HG03025 (cell line): ENCODE measurements around the gene RHOG.
"Not testable (repeated sequence)": the region's sequence is repeated elsewhere in the genome, so short reads cannot be mapped to it uniquely, and the experiment has no call there.

Experiments
- ATAC-seq: cut with Tn5 transposase; IDR thresholded peaks from one replicate; pipeline ENCODE4 v1.9.1; 2021; ENCODE audit warnings: mild to moderate bottlenecking, moderate library complexity; ENCODE audit not compliant: unreplicated experiment, low FRiP score

Gene RHOG

DNA sequence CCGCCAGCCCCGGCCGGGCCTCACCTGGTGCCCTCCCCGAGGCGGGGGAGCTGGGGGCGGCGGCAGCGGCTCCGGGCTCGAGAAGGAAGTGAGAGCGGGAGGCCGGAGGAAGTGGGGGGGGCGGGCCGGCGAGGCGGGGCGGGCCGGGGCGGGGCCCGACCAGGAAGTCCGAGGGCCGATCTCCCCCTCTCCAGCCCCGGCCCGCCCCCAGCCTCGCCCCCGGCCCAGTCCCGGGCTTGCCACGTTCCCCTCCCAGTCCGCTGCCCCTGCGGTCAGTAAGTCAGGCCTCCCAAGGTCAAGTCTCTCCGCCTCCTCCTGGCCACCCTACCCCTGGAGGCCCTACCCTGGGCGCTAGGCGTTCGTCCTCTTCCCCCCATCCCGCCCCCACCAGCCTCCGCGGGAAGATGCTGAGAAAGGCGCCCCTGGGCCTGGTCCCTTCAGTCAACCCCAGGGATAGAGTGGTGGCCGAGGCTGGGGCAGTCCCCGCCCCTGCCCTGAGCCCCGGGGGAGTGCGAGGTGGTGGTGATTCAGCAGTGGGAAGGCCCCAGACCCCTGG, at the start of gene RHOG:
RHOG (minus strand) TSS at position 90 of the 556 bp plus-strand sequence. CDS start 12,821 bp downstream, outside the sequence.
- ATAC-seq: peak; percentile 46

- no peak for ATAC-seq
Observed at GRCh38 chr11:3890014-3890413, 49.3 kb upstream of the RHOG start.

DNA sequence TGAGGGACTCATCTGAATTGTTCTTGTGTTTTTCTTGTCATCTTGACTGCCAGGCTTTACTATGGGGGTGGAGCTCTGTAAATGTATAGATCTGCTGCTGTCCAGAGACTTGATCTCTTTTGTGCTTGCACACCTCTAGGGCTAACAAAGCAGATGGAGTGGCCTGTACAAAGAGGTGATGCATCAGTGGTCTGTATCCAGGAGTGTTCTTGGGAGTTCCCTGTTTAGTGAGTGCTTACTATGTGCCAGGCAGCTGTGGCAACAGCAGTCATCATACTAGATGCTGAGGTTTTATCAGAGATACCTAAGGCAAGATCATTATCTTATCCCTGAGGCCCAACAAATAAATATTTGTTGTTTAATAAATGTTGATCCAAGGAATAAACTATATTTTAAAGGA, 48.1 kb upstream of the RHOG start:
- ATAC-seq: no peak

DNA sequence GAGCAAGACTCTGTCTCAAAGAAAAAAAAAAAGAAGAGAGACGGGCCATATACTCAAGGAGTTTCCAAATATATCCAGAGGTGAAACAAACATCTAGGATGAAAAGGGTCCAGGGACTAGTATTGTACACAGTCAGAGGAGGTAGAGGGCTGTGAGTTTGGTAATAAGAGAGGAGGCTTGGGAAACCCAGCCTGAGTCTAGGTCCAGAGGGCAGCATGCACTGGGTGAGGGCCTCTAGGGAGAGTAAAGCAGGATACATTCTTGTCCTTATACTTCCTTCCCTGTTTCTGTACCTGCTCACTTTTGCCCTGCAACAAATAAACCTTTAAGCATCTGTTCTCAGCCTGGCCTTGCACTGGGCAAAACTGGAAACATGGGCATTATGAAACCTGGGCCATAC, 46.2 kb upstream of the RHOG start:
- ATAC-seq: no peak

DNA sequence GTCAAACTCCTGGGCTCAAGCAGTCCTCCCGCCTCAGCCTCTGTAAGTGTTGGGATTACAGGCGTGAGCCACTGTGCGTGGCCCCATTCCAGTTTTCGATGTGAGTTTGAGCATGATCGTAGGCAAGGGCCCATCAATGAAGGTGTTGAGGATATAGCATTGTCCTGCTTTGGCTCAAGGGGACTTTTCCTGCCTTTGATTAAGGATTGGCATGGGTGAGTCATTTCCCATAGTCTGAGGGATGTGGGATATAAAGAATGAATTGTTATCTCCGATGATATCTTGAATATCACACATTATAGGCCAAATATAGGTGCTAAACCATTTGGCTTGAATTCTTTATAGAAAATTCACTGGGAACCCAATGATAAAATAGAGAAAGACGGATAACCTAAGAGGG, 45.1 kb upstream of the RHOG start:
- no peak for ATAC-seq

DNA sequence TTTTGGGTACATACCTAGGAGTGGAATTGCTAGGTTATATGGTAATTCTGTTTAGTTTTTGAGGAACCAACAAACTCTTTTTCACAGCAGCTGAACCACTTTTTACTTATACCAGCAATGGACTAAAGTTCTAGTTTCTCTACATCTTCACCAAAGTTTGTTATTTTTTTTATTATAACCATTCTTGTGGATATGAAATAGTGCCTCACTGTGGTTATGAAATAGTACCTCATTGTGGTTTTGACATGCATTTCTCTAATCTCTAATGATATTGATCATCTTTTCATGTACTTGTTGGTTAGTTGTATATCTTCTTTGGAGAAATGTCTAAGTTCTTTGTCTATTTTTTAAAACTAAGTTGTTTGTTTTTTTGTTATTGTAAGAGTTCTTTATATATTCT, 41.9 kb upstream of the RHOG start:
- ATAC-seq: no peak

DNA sequence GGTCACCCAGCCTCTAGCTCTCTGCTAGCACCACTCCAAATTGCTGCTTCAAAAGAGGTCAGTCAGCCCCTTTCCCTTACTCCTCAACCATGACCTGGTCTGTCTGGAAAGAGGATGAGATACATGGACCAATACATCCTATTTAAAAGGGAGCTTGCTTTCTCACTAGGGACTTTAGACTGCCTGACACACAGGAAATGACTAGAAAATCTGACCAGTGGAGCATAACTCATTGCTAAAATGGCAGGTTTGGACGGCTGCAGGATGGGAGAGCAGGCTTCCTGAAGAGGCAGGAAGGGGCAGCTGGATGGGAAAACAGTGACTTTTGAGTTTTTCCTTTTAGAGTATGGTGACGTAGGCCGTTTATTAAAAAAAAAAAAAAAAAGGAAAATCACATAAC, 40.0 kb upstream of the RHOG start:
- no peak for ATAC-seq

GRCh38 chr11:3879967-3880542, 39.3 kb upstream of the RHOG start:
- no peak for ATAC-seq

DNA sequence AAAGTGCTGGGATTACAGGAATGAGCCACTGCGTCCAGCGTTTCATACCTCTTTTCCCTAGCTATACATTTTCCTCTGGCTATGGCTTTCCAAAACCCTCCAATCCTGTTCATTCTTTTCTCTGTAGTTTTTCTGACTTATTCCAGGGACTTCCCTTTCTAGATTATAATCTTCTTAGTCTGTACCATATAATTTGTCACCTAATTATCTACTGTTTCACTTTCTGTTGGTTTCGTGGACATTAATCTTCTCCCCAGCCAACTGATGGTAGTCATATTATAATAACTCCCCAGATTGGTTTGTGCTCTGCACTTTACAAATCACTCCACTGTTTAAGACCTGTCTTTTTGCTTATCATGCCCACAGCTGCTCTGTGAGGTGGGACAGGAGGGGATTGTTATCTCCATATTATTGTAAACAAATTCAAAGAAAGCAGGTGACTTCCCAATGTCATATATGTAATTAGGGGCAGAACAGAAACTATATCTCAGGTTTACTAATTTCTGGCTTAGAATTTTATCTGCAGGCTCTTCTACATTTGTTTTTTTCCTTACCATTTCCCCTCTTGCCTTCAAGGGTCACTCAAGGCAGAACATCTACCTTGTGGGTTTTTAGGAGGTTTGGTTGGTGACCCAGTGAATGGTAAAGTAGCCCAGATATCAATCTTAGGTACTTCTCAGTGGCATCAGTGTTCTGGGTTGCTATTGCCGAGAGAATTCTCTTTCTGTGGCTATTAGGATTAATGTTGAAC, 38.6 kb upstream of the RHOG start:
- ATAC-seq: no peak

DNA sequence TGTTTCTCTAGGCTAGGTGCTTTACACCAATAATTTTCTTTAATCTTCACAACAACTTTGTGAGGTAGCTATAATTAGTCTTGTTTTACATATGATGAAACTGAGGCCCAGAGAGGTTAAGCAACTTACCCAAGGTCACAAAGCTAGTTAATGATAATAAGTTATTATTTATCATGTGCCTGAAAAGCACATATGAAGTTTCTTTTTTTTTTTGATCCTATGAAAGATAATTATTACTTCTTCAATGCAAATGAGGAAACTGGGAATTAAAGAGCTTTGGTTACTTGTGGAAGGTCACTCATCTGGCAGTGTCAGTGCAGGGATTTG, 37.5 kb upstream of the RHOG start:
- no peak for ATAC-seq

GRCh38 chr11:3877364-3878257, 36.9 kb upstream of the RHOG start:
- ATAC-seq: no peak

- no peak for ATAC-seq
Observed at GRCh38 chr11:3876613-3877012, 35.9 kb upstream of the RHOG start.

GRCh38 chr11:3873712-3874349, 33.1 kb upstream of the RHOG start:
- no peak for ATAC-seq

DNA sequence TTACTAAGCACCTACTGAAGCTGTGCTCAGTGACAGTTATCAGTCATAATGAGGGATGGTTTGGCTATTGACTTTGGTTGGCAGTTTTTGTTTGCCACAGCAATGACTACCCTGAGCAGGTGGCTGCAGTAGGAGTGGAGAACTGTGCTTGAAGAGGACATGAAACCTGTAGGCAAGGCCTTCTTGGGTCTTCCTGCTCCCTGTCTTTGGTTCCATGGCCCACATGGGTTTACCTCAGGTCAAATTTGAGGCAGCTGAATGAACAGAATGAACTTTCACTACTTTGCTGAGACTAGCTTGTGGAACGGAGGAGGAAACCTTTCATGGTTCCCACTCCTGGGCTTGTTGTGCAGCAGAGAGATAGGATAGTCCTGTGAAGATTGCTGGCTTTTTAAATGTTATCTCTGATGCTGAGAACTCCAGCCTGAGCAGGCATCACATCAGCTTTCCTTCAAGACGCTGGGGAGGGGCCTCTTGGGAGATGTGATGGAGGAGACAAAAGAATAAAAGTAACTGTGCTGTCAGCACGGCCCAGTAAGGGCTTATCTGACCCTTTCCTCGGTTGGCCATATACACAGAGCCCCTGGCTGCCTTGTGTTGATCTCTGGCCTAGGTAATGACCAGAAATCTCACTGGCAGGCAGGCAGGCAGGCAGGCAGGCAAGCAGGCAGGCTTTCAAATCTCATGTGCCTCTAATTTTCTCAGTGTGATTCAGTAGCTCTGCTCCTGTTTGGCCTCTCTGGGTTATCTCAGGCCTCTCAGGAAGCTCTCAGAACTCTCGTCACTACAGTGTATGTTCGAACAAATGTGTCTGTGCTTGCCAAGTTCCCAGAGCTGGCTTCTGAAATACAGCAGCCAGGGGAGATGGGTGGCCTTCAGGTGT, 26.7 kb upstream of the RHOG start:
- ATAC-seq: peak; percentile 63

DNA sequence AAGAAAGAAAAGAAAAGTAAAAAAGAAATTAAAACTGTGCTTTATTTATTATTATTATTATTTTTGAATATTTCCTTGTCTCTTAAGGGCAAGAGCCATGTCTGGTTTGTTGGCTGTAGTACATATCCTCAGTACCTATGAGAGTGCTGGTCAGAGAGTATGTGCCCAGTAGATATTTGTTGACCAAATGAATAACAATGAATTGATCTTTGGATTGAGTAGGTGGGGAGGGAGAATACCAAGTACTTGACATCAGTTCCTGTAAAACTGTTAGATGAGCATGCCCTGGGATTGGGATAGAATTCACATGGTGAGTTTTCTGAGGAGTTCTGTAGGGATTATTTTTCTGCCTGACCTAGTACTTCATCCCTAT, 26.1 kb upstream of the RHOG start:
- ATAC-seq: no peak

DNA sequence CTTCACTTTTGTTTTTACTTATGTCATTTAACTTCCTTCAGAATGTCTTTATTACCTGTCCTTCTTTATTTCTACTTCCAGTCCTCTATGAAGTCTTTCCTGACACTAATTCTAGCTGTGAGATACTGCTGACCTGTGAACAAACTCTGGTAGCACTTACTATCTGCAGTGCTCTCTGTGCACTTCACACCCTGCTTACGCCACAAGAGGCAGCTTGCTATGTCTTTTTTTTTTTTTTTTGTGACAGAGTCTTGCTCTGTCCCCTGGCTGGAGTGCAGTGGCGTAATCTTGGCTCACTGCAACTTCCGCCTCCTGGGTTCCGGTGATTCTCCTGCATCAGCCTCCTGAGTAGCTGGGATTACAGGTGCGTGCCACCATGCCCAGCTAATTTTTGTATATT, 25.4 kb upstream of the RHOG start:
- no peak for ATAC-seq

DNA sequence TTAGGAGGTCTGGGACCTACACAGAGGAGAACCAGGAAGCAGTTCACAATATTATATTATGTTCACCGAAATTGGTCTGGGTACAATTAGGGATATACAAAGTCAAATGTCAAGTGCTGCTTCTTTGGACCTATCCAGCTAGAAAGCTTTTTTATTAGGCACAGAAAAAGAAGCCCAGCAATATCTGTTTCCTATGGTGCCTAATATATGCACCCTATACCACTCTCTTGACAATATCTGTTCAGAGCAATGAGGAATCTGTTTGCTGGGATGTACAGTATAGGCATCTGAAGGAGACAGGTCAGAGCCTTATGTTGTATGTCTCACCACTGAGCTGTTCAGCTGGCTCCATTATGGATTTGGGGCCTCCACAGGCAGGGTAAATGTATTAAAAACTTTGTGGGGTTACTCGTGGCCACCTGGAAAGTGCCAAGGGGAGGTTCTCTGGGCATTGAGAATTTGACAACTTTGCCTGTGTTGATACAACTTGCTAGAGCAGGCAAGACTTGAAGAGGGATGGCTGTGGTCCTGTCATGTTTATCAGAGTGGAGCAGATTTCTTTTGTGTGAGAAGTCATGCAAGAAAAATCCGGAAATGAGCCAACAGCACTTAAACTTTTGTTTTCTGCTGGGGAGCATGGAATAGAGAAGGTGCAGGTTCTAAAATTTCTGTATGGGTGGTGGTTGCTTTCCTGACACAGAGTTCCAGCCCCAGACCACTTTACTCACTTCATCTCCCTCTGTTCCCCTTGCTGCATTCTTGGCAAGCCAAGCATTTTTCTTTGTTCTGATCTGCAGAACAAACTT, 24.8 kb upstream of the RHOG start:
- ATAC-seq: no peak

DNA sequence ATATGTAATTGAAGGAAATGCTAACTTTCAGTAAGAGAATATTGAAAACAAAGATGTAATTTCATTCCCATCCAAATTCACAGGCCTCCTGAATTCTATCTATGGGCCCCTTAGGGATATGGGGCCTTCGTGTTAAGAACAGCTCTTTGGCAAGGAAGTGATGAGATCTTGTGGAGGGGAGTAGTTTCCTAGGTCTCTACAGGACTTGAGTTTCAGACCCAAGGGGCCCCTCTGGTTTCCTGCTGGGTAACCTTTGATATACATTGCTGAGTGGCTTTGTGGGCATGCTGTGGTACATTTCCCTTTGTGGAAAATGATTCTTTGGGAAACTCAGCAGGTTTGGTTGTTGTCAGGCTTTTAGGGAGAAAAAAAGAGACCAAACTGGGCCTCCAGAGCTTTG, 20.9 kb upstream of the RHOG start:
- ATAC-seq: no peak

- ATAC-seq: not testable (repeated sequence)
Observed at GRCh38 chr11:3860898-3861393, 20.2 kb upstream of the RHOG start.
